ENCODE measurements around the gene TNNC1. TPM values are rescaled to one million over a fixed set of nuclear protein-coding genes. Genes with fewer than 3 reads are reported as not detected.

The TNNC1 gene
- total RNA-seq, 1 donor from 2014 or later, result 5.7 TPM

- DNase-seq (ENCODE audit: low read depth), result no peak
- Histone ChIP-seq H3K27me3 (ENCODE audit: control insufficient read depth, insufficient read depth, low read length) (peaks cover 5% of the 10 kb centered on the region), H3K4me3 (ENCODE audit: low read depth, low read length) (no peak overlapping the region), H3K36me3 (ENCODE audit: control insufficient read depth, insufficient read depth, low read length) (no peaks in the 10 kb centered on the region)
- TF ChIP-seq, protein P1, sequence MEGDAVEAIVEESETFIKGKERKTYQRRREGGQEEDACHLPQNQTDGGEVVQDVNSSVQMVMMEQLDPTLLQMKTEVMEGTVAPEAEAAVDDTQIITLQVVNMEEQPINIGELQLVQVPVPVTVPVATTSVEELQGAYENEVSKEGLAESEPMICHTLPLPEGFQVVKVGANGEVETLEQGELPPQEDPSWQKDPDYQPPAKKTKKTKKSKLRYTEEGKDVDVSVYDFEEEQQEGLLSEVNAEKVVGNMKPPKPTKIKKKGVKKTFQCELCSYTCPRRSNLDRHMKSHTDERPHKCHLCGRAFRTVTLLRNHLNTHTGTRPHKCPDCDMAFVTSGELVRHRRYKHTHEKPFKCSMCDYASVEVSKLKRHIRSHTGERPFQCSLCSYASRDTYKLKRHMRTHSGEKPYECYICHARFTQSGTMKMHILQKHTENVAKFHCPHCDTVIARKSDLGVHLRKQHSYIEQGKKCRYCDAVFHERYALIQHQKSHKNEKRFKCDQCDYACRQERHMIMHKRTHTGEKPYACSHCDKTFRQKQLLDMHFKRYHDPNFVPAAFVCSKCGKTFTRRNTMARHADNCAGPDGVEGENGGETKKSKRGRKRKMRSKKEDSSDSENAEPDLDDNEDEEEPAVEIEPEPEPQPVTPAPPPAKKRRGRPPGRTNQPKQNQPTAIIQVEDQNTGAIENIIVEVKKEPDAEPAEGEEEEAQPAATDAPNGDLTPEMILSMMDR (IDR thresholded peaks at IDR 0.05; ENCODE audit: insufficient read depth, low read length, poor library complexity, severe bottlenecking), result peak; percentile 99
These were observed 7.0 kb downstream of the TNNC1 start for GRCh38 chr3:52446631-52447511.

DNA sequence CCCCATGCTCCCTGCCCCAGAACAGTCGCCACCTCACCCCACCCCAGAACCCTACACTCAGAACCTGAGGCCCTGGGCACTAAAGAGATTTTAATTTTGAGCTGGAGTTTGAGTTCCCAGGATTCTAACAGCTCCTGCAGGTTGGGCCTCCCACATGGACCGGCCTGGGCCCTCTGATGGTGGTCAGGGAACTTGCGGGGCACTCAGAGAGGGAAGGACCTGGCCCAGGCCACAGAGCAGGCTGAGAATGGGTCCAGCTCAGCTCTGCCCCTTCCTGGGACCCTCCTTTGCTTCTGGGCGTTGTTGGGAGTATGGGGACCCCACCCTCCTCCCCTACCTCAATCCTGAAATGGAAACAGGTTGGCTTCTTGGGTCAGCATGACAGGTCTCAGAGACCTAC, 7.8 kb downstream of the TNNC1 start:
- TF ChIP-seq, protein P1 (IDR thresholded peaks at IDR 0.05; ENCODE audit: insufficient read depth, low read length, poor library complexity, severe bottlenecking), result no peak
- H3K36me3 ChIP-seq (ENCODE audit: control insufficient read depth, insufficient read depth, low read length), result no peaks in the 10 kb centered on the region
- no peak for DNase-seq (ENCODE audit: low read depth)
- no peak overlapping the region for H3K4me3 ChIP-seq (ENCODE audit: low read depth, low read length)
- peaks cover 5% of the 10 kb centered on the region for H3K27me3 ChIP-seq (ENCODE audit: control insufficient read depth, insufficient read depth, low read length)

DNA sequence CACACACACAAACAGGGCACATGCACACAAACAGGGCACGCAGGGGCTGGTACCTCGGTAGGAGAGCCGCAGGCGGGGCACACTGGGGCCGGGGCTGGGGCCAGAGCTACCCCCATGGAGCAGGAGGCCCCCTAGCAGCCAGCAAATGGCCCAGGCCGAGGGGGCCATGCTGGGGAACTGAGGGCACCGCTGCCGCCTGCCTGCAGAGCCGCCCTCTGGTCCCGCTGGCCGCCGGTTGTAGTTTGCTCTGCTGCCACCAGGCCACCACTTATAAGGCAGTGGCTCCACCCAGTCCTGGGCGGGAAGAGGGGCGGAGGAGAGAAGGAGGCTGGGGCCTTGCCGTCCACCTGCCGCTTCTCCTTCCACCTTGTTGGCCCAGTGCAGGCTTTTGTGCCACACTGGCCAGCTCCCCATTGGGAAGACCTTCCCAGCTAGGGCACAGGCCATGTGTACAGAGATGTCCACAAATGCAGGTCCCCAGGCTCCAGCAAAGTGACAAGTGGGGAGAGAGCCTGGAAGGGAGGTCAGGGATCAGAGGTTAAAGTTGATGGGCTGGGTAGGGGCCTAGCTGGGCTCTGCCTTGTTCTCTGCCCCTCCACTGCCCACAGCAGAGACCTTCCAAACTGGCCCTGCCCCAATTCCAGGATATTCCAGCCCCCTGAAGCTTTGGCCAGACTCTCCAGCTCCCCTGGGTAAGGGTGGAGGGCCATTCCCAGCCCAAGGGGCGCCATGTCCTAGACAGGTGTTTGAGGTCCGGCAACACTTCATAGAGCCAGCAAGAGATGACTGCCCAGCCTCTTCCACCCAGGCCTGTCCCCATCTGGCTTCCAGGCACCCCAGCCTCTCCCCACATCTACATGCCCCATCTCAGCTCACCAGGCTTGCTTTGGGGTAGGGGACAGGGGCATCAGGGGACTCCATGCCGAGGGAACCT, 8.7 kb downstream of the TNNC1 start, which contains the start of gene SEMA3G:
TSS of gene SEMA3G (minus strand) at position 244 of the 934 bp plus-strand sequence. CDS start at position 168, 76 bp downstream.
- Histone ChIP-seq H3K4me3 (ENCODE audit: low read depth, low read length) (no peak within 1 kb of the TSS), H3K36me3 (ENCODE audit: control insufficient read depth, insufficient read depth, low read length) (no peaks in the 10 kb centered on the region), H3K27me3 (ENCODE audit: control insufficient read depth, insufficient read depth, low read length) (peaks cover 5% of the 10 kb centered on the region)
- TF ChIP-seq, protein P1 (IDR thresholded peaks at IDR 0.05; ENCODE audit: insufficient read depth, low read length, poor library complexity, severe bottlenecking), result peak; percentile 60
- no peak for DNase-seq (ENCODE audit: low read depth)

DNA sequence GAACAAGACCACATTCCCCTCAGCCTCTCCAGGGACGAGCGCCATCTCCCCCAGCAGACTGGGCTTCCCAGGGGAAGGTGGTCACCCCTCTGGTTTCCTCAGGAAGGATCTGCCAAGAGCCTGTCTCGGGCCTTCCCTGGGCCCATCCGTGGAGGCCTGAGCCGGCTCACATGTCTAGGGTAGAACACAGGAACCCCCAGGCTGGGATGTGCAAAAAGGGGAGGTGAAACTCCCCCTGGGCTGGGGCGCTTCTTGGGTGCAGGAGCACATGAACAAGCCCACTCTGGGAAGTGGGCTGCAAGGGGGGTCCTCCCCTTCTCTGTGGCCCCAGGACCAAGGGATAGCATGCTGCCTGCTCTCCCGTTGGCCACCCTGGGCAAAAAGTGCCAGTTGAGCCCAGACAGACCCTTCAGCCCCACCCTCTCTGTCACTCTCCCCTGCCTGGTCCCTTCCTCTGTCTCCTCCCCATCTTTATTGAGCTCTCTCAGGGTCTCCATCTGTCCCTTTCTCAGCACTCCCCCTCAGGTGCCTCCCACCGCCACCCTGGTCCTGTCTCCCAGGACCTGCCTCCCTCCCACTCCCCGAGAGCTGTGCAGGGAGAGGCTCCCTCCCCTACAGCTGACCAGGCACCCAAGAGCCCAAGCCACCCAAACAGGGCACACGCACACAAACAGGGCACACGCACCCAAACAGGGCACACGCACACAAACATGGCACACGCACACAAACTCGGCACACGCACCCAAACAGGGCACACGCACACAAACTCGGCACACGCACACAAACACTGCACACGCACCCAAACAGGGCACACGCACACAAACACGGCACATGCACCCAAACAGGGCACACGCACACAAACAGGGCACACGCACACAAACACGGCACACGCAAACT, 9.8 kb downstream of the TNNC1 start:
- H3K36me3 ChIP-seq (ENCODE audit: control insufficient read depth, insufficient read depth, low read length), result no peaks in the 10 kb centered on the region
- H3K27me3 ChIP-seq (ENCODE audit: control insufficient read depth, insufficient read depth, low read length), result peaks cover 5% of the 10 kb centered on the region
- TF ChIP-seq, protein P1 (IDR thresholded peaks at IDR 0.05; ENCODE audit: insufficient read depth, low read length, poor library complexity, severe bottlenecking), result no peak
- H3K4me3 ChIP-seq (ENCODE audit: low read depth, low read length), result no peak overlapping the region
- no peak for DNase-seq (ENCODE audit: low read depth)

DNA sequence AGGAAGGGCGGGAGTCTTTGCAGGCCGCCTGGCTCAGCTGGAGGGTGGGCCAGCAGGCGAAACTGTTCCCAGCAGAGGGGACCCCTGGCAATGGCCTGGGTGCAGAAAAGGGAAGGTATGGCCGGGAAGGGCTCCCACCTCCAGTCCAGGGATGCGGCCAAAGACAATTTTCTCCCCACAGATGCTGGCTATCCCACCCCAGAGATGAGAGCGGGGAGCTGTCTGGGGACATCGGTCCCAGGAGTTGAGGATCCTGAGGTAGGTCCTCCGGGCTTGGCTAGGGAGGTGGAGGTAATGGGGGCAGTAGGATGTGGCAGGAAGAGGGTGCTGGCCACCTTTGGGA, 10.6 kb downstream of the TNNC1 start:
- Histone ChIP-seq H3K4me3 (ENCODE audit: low read depth, low read length) (no peak overlapping the region), H3K27me3 (ENCODE audit: control insufficient read depth, insufficient read depth, low read length) (peaks cover 5% of the 10 kb centered on the region), H3K36me3 (ENCODE audit: control insufficient read depth, insufficient read depth, low read length) (no peaks in the 10 kb centered on the region)
- TF ChIP-seq, protein P1 (IDR thresholded peaks at IDR 0.05; ENCODE audit: insufficient read depth, low read length, poor library complexity, severe bottlenecking), result no peak
- no peak for DNase-seq (ENCODE audit: low read depth)

Data from kidney epithelial cell (primary cell).